Head of caudate nucleus (tissue), 42 donors: Measurements from ENCODE around the gene ITPA.
A peak's percentile ranks its signal among the peaks of the same experiment; 100 is the strongest.
"Not testable (repeated sequence)": the region's sequence is repeated elsewhere in the genome, so short reads cannot be mapped to it uniquely, and the experiment has no call there.

Experiments used
- DNase-seq, 42 donors: peaks; one replicate each; pipeline versions ENCODE4 v3.0.0 to v3.0.0-alpha.2; 2020 to 2021; ENCODE audit warnings: mixed read lengths in 7 of 42
- intact Hi-C: fragments of 100-400 bp; cut with DNase I; formaldehyde crosslinking; loops from one replicate; pipeline ENCODE4 v1.15.0; 2022

Gene ITPA

GRCh38 chr20:3172126-3172932 is 37.0 kb upstream of the ITPA start:
- intact Hi-C loops: no loop called here
- DNase-seq: peak in 2 of 42 donors; percentile 29 to 38

- intact Hi-C loops: no loop called here
- DNase-seq: peak; percentile 48 to 90 (median 75)
Observed at GRCh38 chr20:3172933-3173609, 36.2 kb upstream of the ITPA start, which contains the start of gene LZTS3. TSS of gene LZTS3 (minus strand) at chr20:3173549. CDS start at chr20:3167163, 6,386 bp downstream.

GRCh38 chr20:3173610-3174441 is 35.5 kb upstream of the ITPA start:
- DNase-seq: peak; percentile 62 to 97 (median 92)
- intact Hi-C loops: no loop called here

GRCh38 chr20:3174442-3175261 is 34.6 kb upstream of the ITPA start:
- intact Hi-C loops: no loop called here
- peak in 11 of 42 donors; percentile 23 to 74 (median 49) for DNase-seq

- intact Hi-C loops: no loop called here
- no peak for DNase-seq
Observed at GRCh38 chr20:3175270-3175669, 34.0 kb upstream of the ITPA start.

GRCh38 chr20:3177746-3178485 is 31.4 kb upstream of the ITPA start:
- intact Hi-C loops: no loop called here
- DNase-seq: peak in 2 of 42 donors; percentile 30 to 35

GRCh38 chr20:3180319-3180718 is 29.0 kb upstream of the ITPA start:
- intact Hi-C loops: no loop called here

GRCh38 chr20:3181270-3181669 is 28.0 kb upstream of the ITPA start:
- no peak for DNase-seq
- intact Hi-C loops: no loop called here

More at GRCh38 chr20:3180319-3180718, 29.0 kb upstream of the ITPA start:
- DNase-seq: no peak

GRCh38 chr20:3182429-3182828 is 26.9 kb upstream of the ITPA start:
- DNase-seq, intact Hi-C loops: not testable (repeated sequence)

- DNase-seq: no peak
- intact Hi-C loops: no loop called here
Observed at GRCh38 chr20:3183896-3184612, 25.2 kb upstream of the ITPA start.

GRCh38 chr20:3187861-3188260 is 21.4 kb upstream of the ITPA start:
- intact Hi-C loops, DNase-seq: not testable (repeated sequence)

GRCh38 chr20:3188823-3189413 is 20.4 kb upstream of the ITPA start:
- intact Hi-C loops: no loop called here
- DNase-seq: no peak

GRCh38 chr20:3189561-3190131 is 19.7 kb upstream of the ITPA start:
- peak in 1 of 42 donors; percentile 25 for DNase-seq

GRCh38 chr20:3190681-3191111 is 18.6 kb upstream of the ITPA start:
- DNase-seq: no peak
- intact Hi-C loops: no loop called here

More at GRCh38 chr20:3189561-3190131, 19.7 kb upstream of the ITPA start:
- intact Hi-C loops: no loop called here

GRCh38 chr20:3192226-3193015 is 16.9 kb upstream of the ITPA start:
- peak in 17 of 42 donors; percentile 23 to 81 (median 51) for DNase-seq

More at GRCh38 chr20:3192226-3193015, 16.9 kb upstream of the ITPA start:
- intact Hi-C loops: no loop called here
